GM12878 (cell line): ENCODE measurements around the gene ANO1. TPM values are rescaled to one million over a fixed set of nuclear protein-coding genes. Genes with fewer than 3 reads are reported as not detected.

Experiments
- ATAC-seq: fragments of 200-7000 bp; cut with Tn5 transposase; 3 replicates; pipeline ENCODE4 v1.9.1; 2020; ENCODE audit warnings: mild to moderate bottlenecking, moderate library complexity
- BruUV-seq: library from RNA; stranded (reverse); fragments of 400-500 nt; replicated peaks from 2 replicates; lab custom pipeline; 2021; lab: Mats Ljungman, UMichigan
- CTCF ChIA-PET: fragments of 300-600 bp; sonication (Branson Sonifier 250); formaldehyde crosslinking; extraction: SDS; loops from one replicate; lab custom pipeline; 2021; ENCODE audit warnings: inconsistent platforms; lab: Yijun Ruan, JAX
- POLR2A ChIA-PET: fragments of 350-600 bp; formaldehyde crosslinking; extraction: SDS; loops from one replicate; lab custom pipeline; 2021; ENCODE audit warnings: inconsistent platforms; lab: Charles Lee
- RAD21 ChIA-PET: fragments of 300-600 bp; sonication (Branson Sonifier 250); formaldehyde crosslinking; loops from one replicate; lab custom pipeline; 2023; ENCODE audit warnings: antibody characterized with exemption; ENCODE audit not compliant: unreplicated experiment; lab: Charles Lee
- SMC1A ChIA-PET: fragments of 300-600 bp; sonication (Branson Sonifier 250); formaldehyde crosslinking; loops from one replicate; lab custom pipeline; 2023; ENCODE audit not compliant: unreplicated experiment, uncharacterized antibody; lab: Charles Lee
- DNase-seq: peaks from one replicate; pipeline ENCODE4 v3.0.0-alpha.2; 2011; ENCODE audit warnings: low read depth, low spot score
- FAIRE-seq: peaks from 3 replicates; lab custom pipeline; 2011; peaks lifted over from hg19 to GRCh38; lab: Jason Lieb, UNC
- H2AFZ ChIP-seq: 2 replicates; pipeline ENCODE4 v1.6.0; 2011; ENCODE audit warnings: low read depth, low read length, control low read depth; ENCODE audit not compliant: control insufficient read depth
- H3K27ac ChIP-seq: 2 replicates; pipeline ENCODE4 v1.5.1; 2011; ENCODE audit warnings: control low read depth; ENCODE audit not compliant: control insufficient read depth, insufficient read depth
- H3K27me3 ChIP-seq, 2 experiments: replicated peaks in 1 of 2; 2 replicates each; pipeline versions ENCODE4 v1.6.0 to v1.6.1; 2011; ENCODE audit warnings: low read length in 1 of 2; ENCODE audit not compliant: control insufficient read depth in 2 of 2, insufficient read depth in 2 of 2
- H3K36me3 ChIP-seq, 2 experiments: 2 replicates each; pipeline ENCODE4 v1.5.1; 2011; ENCODE audit warnings: low read length in 1 of 2; ENCODE audit not compliant: control insufficient read depth in 2 of 2, insufficient read depth in 2 of 2
- H3K4me1 ChIP-seq: 2 replicates; pipeline ENCODE4 v1.6.1; 2011; ENCODE audit warnings: mild to moderate bottlenecking, low read length, moderate library complexity, mixed read lengths; ENCODE audit not compliant: control insufficient read depth, insufficient read depth
- H3K4me2 ChIP-seq: 2 replicates; pipeline ENCODE4 v1.6.0; 2011; ENCODE audit warnings: control low read depth; ENCODE audit not compliant: control insufficient read depth, insufficient read depth
- H3K4me3 ChIP-seq: fragments of 200-600 bp; sonication (generic); 2 replicates; pipeline ENCODE4 v1.5.1; 2016
- H3K79me2 ChIP-seq: 2 replicates; pipeline ENCODE4 v1.6.0; 2011; ENCODE audit warnings: low read length; ENCODE audit not compliant: control insufficient read depth, insufficient read depth
- H3K9ac ChIP-seq: 2 replicates; pipeline ENCODE4 v1.8.0; 2011; ENCODE audit warnings: low read length, control low read depth, mixed read lengths; ENCODE audit not compliant: control insufficient read depth, insufficient read depth
- H3K9me3 ChIP-seq: replicated peaks from 3 replicates; pipeline ENCODE4 v1.5.1; 2011; ENCODE audit warnings: mild to moderate bottlenecking, low read length; ENCODE audit not compliant: control insufficient read depth, insufficient read depth
- H4K20me1 ChIP-seq: 2 replicates; pipeline ENCODE4 v1.6.0; 2011; ENCODE audit not compliant: control insufficient read depth, insufficient read depth
- CREM ChIP-seq: IDR thresholded peaks from 2 replicates; pipeline ENCODE4 v1.6.1; 2014; ENCODE audit warnings: antibody characterized with exemption, low read depth
- EZH2 ChIP-seq: IDR thresholded peaks from 2 replicates; pipeline ENCODE4 v1.6.1; 2012; ENCODE audit warnings: low read depth, mild to moderate bottlenecking, control low read depth, inconsistent platforms, low read length, borderline replicate concordance; ENCODE audit not compliant: control insufficient read depth
- FOXM1 ChIP-seq: IDR thresholded peaks from 2 replicates; pipeline ENCODE4 v1.6.1; 2012; ENCODE audit warnings: low read depth, mild to moderate bottlenecking, inconsistent platforms, low read length, moderate library complexity
- SMC3 ChIP-seq: IDR thresholded peaks from 2 replicates; pipeline ENCODE4 v1.6.1; 2011; ENCODE audit warnings: low read length, improper control_type of control experiment, borderline replicate concordance
- SUZ12 ChIP-seq: fragments of 200-600 bp; sonication (generic); IDR thresholded peaks from one replicate; pipeline ENCODE4 v1.6.1; 2018; ENCODE audit warnings: antibody characterized with exemption, mild to moderate bottlenecking; ENCODE audit not compliant: unreplicated experiment
- WGBS: methylation state at CpG from one replicate; pipeline ENCODE4 v1.1.6; 2016; ENCODE audit warnings: low lambda C conversion rate; ENCODE audit not compliant: insufficient replicate concordance, insufficient coverage; ENCODE audit errors: missing lambda C conversion rate; 5-methylcytosine and 5-hydroxymethylcytosine counted together
- in situ Hi-C: fragments of 300-500 bp; cut with MboI; formaldehyde crosslinking; loops from 9 replicates; pipeline ENCODE4 v1.14.3; 2018; ENCODE audit warnings: mixed read lengths
- intact Hi-C: fragments of 100-400 bp; cut with micrococcal nuclease; formaldehyde crosslinking; loops from one replicate; pipeline ENCODE4 v1.14.2; 2022; ENCODE audit not compliant: unreplicated experiment
- polyA plus RNA-seq, 11 experiments: library from polyadenylated mRNA; depleted of rRNA in 4 of 11; unstranded in 6 of 11; stranded (reverse) in 5 of 11; fragments of >200 nt; fragmentation: Nextera tagmentation in 4 of 11; fragmentation: Illumina TruSeq in 1 of 11; extraction: Ambion mirVana in 4 of 11; extraction: Trizol in 1 of 11; gene quantifications; 1 replicate in 1 of 11; 2 replicates in 10 of 11; pipeline versions ENCODE4 v1.2.1 to v1.2.3, GENCODE V29; 2011 to 2016; ENCODE audit warnings: inconsistent platforms in 2 of 11, missing spikeins in 2 of 11, low read depth in 1 of 11
- total RNA-seq, 4 experiments: library from RNA; depleted of rRNA in 3 of 4; stranded (reverse); fragments of >200 nt in 3 of 4; fragmentation: Illumina TruSeq in 1 of 4; extraction: Trizol in 1 of 4; gene quantifications; 2 replicates each; pipeline versions ENCODE4 v1.2.1 to v1.2.3, GENCODE V29; 2013 to 2021
- TF ChIP-seq, protein P1 (sequence below): IDR thresholded peaks from 2 replicates; pipeline ENCODE4 v1.6.1; 2011; ENCODE audit warnings: borderline replicate concordance, low read depth, mild to moderate bottlenecking, moderate library complexity, mixed read lengths, low read length; ENCODE audit not compliant: insufficient read depth; ENCODE audit errors: extremely low read length

ANO1 gene
- total and polyA plus RNA-seq, 10 of the 15 experiments (the other 5 are each of a cell fraction or from before 2014, with no cell fraction given) = 0.01 to 0.38 (median 0.06) TPM; not detected in 7

DNA sequence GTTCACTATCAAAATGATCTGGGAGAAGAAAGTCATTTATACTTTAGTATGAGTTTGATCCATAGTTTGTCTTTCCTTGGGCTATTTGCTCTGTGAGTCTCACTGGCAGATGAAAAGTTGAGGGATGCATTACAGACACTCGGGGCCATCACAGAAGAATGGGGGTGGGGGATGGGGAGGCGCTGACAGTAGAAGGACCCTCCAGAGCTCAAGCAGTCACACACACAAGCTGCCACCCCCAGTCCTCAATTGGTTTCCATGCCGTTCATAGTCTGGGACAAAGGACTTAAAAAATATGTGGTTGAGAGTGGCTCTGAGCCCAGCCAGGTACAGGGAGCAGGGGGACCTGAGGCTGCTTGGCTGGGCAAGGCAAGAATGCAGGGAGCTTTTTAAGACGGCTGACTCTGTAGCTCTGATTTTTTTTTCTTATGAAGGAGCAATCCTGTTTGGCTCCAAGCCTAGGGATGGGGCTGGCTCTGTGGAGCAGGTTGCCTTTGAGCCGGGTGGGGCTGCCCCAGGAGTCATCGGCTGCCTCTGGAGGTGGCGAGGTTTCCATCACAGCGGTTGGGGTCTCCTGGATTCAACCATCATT, 13.3 kb upstream of the ANO1 start:
- H3K36me3 ChIP-seq = no peaks in the 10 kb centered on the region
- no peak overlapping the region for H2AFZ ChIP-seq
- ATAC-seq = no peak
- CTCF ChIA-PET = no interaction called here
- no peak overlapping the region for H3K9ac ChIP-seq
- RAD21 ChIA-PET = no interaction called here
- no peaks in the 10 kb centered on the region for H4K20me1 ChIP-seq
- no peak overlapping the region for H3K4me2 ChIP-seq
- POLR2A ChIA-PET = no interaction called here
- WGBS = 26% methylated on average over 8 of the region's 8 CpGs
- intact Hi-C loops (no loop called here), in situ Hi-C loops (no loop called here)
- H3K27ac ChIP-seq = no peak overlapping the region
- no TSS peak for BruUV-seq
- no peak overlapping the region for H3K4me3 ChIP-seq
- no peak for DNase-seq
- no peaks in the 10 kb centered on the region for H3K9me3 ChIP-seq
- TF ChIP-seq, protein P1, sequence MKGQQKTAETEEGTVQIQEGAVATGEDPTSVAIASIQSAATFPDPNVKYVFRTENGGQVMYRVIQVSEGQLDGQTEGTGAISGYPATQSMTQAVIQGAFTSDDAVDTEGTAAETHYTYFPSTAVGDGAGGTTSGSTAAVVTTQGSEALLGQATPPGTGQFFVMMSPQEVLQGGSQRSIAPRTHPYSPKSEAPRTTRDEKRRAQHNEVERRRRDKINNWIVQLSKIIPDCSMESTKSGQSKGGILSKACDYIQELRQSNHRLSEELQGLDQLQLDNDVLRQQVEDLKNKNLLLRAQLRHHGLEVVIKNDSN = no peak
- H3K4me1 ChIP-seq = no peaks in the 10 kb centered on the region
- H3K27me3 ChIP-seq = peaks cover 0 to 1% of the 10 kb centered on the region in 2 experiments; a peak in 3 of 4 replicates
- no peak for FAIRE-seq
- SMC1A ChIA-PET = no interaction called here
- no peaks in the 10 kb centered on the region for H3K79me2 ChIP-seq

DNA sequence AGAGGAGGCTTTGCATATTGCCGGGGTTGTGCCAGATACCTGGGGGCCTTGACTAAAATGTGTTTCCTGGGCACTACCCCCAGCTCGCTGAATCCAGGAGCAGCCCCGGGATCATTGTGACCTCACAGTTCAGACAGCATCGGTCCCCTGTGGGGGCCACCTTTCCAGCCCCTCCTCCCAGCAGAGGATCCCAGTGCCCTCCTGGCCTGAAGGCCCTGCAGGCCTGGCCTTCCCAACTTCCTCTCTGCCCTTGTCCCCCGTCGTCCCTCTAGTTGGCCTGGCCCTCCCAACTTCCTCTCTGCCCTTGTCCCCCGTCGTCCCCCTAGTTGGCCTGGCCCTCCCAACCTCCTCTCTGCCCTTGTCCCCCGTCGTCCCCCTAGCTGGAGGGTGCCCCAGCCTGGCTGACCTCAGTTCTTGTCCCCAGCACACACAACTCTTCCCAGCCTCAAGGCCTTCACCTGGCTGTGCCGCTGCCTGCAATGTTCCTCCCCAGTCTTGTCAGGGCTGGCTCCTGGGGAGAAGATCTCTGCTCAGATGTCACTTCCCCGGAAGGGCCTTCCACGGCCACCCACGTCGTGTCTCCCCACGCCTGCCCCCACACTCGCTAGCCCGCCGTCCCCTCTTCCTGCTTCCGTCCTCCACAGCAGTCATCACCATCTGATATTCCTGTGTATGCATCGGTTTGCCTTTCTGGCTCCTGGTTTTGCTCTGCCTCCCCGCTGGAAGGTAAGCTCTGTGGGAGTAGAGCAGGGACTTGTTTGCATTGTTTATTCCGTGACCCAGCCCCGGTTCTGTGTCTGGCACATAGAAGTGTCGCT, 12.6 kb upstream of the ANO1 start:
- no peak overlapping the region for H3K4me3 ChIP-seq
- FAIRE-seq (no peak), ATAC-seq (no peak)
- ChIA-PET POLR2A (no interaction called here), SMC1A (no interaction called here)
- H3K4me2 ChIP-seq = no peak overlapping the region
- intact Hi-C loops = no loop called here
- no peak overlapping the region for H3K9ac ChIP-seq
- 22% methylated on average over 24 of the region's 25 CpGs for WGBS
- H4K20me1 ChIP-seq = no peaks in the 10 kb centered on the region
- BruUV-seq = no TSS peak
- H3K4me1 ChIP-seq = no peaks in the 10 kb centered on the region
- TF ChIP-seq EZH2 (no peak), SUZ12 (no peak), CREM (no peak), FOXM1 (no peak), SMC3 (no peak)
- TF ChIP-seq, all 136 proteins: peak for 0
- ChIA-PET CTCF (no interaction called here), RAD21 (no interaction called here)
- Histone ChIP-seq H3K79me2 (no peaks in the 10 kb centered on the region), H2AFZ (no peak overlapping the region), H3K27ac (no peak overlapping the region), H3K9me3 (no peaks in the 10 kb centered on the region), H3K36me3 (no peaks in the 10 kb centered on the region), H3K27me3 (peaks cover 1 to 2% of the 10 kb centered on the region in 2 experiments)
- no peak for DNase-seq
- in situ Hi-C loops = no loop called here
